Kidney epithelial cell (primary cell): ENCODE results near the gene CYSLTR2. TPM values are rescaled to one million over a fixed set of nuclear protein-coding genes. Genes with fewer than 3 reads are reported as not detected.

Source experiments
- DNase-seq: peaks from one replicate; pipeline ENCODE4 v3.0.0-alpha.2; 2010; ENCODE audit warnings: low read depth
- H3K27me3 ChIP-seq: 2 replicates; pipeline ENCODE4 v1.6.0; 2011; ENCODE audit warnings: low read length; ENCODE audit not compliant: control insufficient read depth, insufficient read depth
- H3K36me3 ChIP-seq: 2 replicates; pipeline ENCODE4 v1.5.1; 2011; ENCODE audit warnings: low read length; ENCODE audit not compliant: control insufficient read depth, insufficient read depth
- H3K4me3 ChIP-seq: 2 replicates; pipeline ENCODE4 v1.5.1; 2011; ENCODE audit warnings: low read depth, mild to moderate bottlenecking, control low read depth, low read length
- CTCF ChIP-seq: IDR thresholded peaks from 2 replicates; pipeline ENCODE4 v1.5.1; 2011; ENCODE audit warnings: mild to moderate bottlenecking, moderate library complexity, low read length, control low read depth, inconsistent platforms; ENCODE audit not compliant: insufficient read depth, poor library complexity, severe bottlenecking
- total RNA-seq: library from RNA; depleted of rRNA; stranded (reverse); fragments of >200 nt; gene quantifications from 2 replicates; pipeline ENCODE4 v1.2.3, GENCODE V29; 2015

Gene CYSLTR2
- total RNA-seq, 1 donor from 2014 or later = 0.13 TPM

DNA sequence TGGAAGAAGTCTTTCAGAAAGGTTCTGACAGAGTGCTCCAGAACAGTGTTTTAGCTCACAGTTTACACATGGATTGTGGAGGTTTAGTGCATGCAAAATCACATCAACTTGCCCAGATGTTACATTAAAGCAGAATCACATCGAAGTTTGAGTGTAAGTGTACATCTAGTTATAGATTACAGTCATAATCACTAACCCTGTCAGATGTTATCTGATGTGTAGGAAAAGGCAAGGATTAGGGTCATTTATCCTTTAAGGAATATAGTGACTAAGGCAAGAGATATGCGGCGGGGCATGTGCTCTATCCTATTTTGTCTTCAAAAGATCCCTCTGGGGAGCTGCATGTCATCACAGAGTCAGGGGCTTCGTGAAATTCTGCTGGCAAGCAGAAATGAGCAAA lies 66.9 kb downstream of the CYSLTR2 start:
- no peak for DNase-seq
- Histone ChIP-seq H3K36me3 (no peaks in the 10 kb centered on the region), H3K27me3 (no peaks in the 10 kb centered on the region), H3K4me3 (no peak overlapping the region)
- no peak for TF ChIP-seq CTCF

DNA sequence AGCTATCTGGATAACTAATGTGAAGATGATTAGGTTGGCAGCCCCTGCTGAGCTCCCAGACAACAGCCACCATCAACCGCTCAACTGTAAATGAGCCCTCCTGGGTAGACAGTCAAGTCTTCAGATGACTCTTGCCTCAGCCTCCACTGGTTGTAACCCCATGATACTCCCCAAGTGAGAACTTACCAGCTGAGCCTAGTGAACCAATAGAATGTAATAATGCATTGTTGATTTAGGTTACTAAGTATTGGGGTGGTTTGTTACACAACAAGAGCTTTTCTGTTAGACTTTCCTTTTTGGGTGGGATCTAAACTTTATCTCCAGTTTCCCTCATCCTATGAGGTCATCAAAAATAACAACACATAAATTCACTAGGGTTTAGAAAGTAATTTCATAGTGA lies 69.4 kb downstream of the CYSLTR2 start:
- no peak for DNase-seq
- TF ChIP-seq CTCF = no peak
- Histone ChIP-seq H3K4me3 (no peak overlapping the region), H3K36me3 (no peaks in the 10 kb centered on the region), H3K27me3 (no peaks in the 10 kb centered on the region)

GRCh38 chr13:48725271-48725670 lies 71.5 kb downstream of the CYSLTR2 start:
- Histone ChIP-seq H3K4me3 (no peak overlapping the region), H3K27me3 (no peaks in the 10 kb centered on the region), H3K36me3 (no peaks in the 10 kb centered on the region)
- DNase-seq = no peak
- TF ChIP-seq CTCF = no peak

DNA sequence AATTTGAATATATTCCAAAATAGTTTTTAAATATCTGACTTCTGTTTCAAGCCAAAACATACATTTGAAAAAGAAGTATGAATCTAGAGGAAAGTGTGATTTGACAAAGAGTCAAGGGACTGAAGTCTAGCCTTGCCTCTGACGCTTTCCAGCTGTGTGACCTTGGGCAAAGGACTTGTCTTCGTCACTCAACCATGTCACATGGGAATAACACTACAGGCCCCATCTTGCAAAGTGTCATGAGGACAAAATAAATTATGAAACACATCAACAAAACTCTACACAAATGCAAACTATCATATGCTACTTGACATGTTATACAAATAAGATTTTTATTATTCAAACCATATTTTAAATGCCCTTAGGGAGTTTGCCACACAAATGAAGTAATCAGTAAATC lies 73.0 kb downstream of the CYSLTR2 start:
- Histone ChIP-seq H3K4me3 (no peak overlapping the region), H3K36me3 (no peaks in the 10 kb centered on the region), H3K27me3 (no peaks in the 10 kb centered on the region)
- no peak for DNase-seq
- TF ChIP-seq CTCF = no peak

DNA sequence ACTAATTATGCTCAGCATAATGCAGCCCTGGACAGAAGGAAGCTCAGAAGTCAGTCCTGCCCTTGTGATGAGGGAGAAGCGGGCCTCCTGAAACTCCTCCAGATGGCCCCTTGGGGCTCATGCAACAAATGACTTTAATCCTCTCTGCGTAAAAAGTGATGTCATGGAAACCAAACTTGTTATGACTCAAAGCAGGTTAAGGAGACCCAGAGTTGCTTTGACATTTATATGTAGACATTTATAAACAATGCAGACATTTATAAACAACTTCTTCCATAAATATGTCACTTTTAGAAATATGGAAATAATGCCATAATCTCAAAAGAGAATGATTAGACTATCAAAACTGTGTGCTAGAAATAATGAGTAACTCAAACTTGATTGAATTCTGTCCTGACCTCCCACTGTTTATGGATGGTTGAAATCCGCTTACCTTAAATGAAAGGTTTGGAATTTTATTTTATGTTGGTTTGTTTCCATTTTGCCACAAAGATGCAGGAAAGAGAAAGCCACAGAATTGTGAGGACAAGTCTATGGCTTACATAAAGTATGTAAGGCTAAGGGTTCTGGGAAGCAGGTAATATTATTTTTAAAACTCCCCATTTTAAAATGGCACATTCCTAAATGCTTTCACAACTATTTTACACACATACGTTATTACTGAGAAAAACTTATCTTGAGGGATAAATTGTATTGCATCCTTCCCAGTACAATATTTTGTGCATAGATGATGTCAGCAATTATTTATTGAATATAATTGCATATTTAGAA lies 73.7 kb downstream of the CYSLTR2 start:
- H3K27me3 ChIP-seq = no peaks in the 10 kb centered on the region
- no peak overlapping the region for H3K4me3 ChIP-seq
- H3K36me3 ChIP-seq = no peaks in the 10 kb centered on the region
- no peak for DNase-seq
- no peak for TF ChIP-seq CTCF

DNA sequence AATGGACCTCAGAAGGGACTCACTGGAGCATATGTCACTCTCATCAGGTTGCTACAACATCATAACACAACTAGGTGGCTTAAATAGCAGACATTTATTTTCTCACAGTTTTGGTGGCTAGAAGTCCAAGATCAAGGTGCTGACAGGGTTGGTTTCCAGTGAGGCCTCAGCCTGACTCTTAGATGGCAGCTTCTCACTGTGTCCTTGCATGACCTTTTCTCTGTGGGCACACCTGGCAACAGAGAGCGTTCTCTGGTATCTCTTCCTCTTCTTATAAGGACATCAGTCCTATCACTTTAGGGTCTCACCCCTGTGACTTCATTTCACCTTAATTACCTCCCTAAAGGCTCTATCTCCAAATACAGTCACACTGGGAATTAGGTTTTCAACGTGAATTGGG lies 74.5 kb downstream of the CYSLTR2 start:
- Histone ChIP-seq H3K4me3 (no peak overlapping the region), H3K27me3 (no peaks in the 10 kb centered on the region), H3K36me3 (no peaks in the 10 kb centered on the region)
- no peak for TF ChIP-seq CTCF
- DNase-seq = no peak
